ENCODE data around the gene NLRC5.
A peak's percentile ranks its signal among the peaks of the same experiment; 100 is the strongest.
"Not testable (repeated sequence)": the region's sequence is repeated elsewhere in the genome, so short reads cannot be mapped to it uniquely, and the experiment has no call there.

NLRC5 gene

GRCh38 chr16:57107321-57107922, 118.1 kb downstream of the NLRC5 start:
- DNase-seq: no peak

GRCh38 chr16:57108432-57108831, 119.1 kb downstream of the NLRC5 start:
- DNase-seq: no peak

DNA sequence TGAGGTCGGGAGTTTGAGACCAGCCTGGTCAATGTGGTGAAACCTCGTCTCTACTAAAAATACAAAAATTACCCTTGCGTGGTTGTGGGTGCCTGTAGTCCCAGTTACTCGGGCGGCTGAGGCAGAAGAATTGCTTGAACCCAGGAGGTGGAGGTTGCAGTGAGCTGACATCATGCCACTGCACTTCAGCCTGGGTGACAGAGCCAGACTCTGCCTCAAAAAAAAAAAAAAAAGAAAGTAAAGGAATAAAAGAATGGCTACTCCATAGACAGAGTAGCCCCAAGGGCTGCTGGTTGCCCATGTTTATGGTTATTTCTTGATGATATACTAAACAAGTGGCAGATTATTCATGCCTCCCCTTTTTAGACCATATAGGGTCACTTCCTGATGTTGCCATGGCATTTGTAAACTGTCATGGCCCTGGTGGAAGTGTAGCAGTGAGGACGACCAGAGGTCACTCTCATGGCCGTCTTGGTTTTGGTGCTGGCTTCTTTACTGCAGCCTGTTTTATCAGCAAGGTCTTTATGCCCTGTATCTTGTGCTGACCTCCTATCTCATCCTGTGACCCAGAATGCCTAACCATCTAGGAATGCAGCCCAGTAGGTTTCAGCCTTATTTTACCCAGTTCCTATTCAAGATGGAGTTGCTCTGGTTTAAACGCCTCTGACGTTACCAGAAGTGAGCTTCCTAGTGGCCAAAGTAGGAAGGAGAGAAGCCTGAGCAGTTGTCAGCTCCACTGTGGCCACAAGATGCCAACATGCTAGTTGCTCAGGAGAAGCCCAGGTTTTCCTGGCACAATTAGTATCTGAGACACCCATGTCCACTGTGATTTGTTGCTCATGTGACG, 120.1 kb downstream of the NLRC5 start:
- DNase-seq: not testable (repeated sequence)

DNA sequence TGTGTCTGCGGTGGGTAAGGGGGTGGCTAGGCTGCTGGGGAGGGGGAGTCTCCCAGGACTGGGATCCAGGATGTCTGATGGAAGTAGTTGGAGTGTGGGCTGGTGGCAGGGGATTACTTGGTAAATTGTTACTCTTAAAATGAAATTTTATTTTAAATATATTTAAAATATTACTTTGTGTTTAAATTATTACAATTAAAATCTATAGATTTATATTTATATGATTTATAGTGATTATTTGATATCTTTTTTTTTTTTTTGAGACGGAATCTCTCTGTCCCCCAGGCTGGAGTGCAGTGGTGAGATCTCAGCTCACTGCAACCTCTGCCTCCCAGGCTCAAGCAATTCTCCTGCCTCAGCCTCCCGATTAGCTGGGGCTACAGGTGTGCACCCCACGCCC, 121.6 kb downstream of the NLRC5 start:
- DNase-seq: no peak

- no peak for DNase-seq
Observed at GRCh38 chr16:57111420-57111819, 122.1 kb downstream of the NLRC5 start.

DNA sequence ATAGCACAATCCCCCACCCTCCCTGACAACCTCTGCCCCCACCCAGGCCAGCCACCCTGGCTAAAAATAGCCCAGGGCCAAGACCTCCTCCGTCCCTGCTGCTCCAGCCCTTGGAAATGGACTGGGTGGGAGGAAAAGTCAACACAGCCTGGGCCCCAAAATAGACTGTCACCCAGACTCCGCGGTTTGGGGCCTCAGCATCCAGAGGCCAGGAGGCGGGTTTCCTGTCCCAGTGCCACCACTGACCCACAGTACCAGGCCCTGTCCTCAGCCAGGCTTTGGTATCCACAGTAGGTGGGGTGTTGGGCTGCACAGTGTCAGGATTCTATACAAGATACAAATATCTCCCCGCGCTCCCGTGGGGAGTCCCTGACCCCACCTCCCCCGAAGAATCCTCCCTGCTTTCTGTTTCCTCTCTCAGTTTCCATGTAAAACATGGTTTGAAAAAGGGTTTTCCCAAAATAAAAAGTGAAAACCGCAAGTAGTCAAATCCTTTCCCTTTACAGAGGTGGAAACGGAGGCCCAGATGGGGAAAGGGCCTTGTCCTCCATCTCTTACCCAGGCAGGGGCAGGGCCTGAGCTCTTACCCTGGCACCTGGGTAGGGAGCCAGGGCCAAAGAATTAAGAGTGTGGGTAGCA, 123.2 kb downstream of the NLRC5 start:
- no peak for DNase-seq

- DNase-seq: no peak
Observed at GRCh38 chr16:57113042-57113453, 123.7 kb downstream of the NLRC5 start.

DNA sequence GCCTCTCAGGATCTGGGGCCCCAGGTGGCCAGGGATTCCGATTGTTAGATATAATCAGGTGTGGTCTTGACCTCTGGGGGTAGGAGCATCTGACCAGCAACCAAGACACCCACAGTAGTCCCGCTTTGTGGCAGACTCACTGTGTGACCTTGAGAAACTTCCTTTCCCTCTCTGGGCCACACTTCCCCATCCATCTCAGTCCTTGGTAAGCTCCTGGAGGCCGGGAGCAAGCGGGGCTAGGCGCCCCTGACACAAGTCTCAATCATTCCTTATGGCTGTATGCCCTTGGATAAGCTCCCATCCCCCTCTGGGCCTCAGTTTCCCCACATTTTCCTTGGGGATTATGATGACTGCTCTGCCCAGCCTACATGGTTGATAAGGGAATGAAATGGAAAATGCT, 124.3 kb downstream of the NLRC5 start:
- no peak for DNase-seq

DNA sequence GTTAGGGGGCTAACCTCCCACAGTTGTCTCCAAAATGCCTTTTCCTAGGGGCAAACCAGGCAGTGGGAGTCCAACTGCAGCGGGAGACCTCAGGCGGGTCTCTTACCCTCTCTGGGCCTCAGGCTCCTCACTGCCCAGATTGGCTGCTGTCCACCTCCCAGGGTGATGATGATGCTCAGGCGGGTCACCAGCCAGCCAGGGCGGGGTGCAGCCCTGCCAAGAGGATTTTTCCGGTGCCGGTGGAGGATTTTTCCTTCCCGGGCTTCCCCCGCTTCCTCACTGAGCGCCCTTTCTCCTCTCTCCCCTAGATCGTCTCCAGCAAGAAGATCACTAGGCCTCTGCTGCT, 125.8 kb downstream of the NLRC5 start:
- no peak for DNase-seq

DNA sequence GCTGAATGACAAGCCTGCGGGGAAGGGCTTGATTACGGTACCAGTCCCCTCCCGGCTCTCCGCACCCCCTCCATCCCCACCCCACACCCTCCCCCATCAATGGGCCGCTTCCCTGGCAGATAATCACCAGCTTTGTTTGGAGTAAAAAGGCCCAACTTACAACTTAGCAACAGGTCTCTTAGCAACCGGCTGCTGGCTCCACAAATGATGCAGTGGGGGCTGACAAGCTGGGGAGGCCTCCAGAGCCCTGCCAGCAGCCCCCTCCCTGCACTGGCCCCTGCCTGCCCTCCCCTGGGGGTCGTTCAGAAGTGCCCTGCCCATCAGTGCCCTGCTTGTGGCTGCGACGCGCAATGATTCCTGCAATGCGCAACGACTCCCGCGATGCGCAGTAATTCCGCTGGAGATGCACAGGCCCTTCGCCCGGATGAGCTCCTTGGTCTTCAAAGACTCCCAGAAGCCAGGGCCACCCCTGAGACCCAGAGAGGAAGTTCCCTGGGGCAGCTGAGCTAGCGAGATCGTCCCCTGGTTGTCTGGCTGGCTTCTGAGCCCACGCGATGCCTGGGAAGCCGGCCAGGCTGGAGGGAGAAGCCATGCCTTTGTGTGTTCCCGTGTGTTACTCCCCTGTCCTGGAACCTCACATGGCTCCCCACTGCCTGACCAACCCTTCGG, 126.3 kb downstream of the NLRC5 start:
- DNase-seq: no peak

- no peak for DNase-seq
Observed at GRCh38 chr16:57118461-57119084, 129.2 kb downstream of the NLRC5 start.

GRCh38 chr16:57123216-57123973, 134.0 kb downstream of the NLRC5 start:
- no peak for DNase-seq

GRCh38 chr16:57123974-57124674, 134.8 kb downstream of the NLRC5 start:
- no peak for DNase-seq

GRCh38 chr16:57125376-57125775, 136.0 kb downstream of the NLRC5 start:
- no peak for DNase-seq

DNA sequence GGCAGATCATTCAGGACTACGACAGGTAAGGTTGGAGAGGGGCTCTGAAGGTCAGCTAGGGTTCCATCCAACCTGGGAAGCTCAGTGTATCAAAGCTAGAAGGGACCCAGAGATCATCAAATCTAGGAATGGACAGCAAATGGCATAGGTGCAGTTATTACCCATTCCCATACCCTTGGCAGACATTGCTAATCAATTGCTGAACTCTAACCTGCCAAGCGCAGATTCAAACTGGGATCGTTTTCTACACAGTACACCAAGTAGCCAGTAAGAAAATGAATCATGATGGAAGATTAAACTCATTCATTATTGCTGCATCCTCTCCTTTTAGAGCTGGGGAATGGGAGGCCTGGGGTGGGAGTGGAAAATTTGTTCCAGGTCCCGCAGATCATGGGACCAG, 136.6 kb downstream of the NLRC5 start:
- no peak for DNase-seq

- DNase-seq: no peak
Observed at GRCh38 chr16:57126411-57126810, 137.1 kb downstream of the NLRC5 start.

DNA sequence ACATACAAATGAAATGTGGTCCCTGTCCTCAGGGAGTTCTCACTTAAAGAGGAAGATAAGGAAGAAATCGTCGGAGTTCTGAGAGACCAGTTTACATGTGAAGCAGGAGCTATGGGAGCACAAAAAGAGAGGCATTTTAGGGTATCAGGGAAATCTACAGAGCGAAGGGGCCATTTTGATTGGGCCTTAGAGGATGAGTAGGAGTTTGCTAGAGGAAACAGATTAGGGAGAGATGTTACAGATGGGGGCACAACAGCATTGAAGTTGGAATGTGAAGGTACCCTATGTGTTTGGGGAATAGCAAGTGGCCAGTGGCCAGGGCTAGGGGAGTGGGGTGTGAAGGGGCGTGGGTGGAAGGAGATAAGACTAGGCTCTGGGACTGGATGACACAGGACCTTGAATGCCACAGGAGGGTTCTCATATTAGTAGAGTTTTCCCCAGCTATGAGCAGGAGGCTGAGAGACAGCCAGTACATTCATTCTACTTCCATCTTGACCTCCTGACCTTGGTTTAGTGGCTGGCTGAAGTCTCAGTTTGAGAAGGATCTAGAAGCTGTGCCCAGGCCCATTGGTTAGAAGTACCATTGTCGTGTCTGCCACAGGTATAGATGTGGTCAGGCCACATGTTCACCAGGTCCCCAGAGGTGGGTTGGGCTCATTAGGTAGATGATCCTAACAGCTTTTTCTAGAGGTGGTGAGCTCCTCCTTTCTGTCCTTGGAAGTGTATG, 137.8 kb downstream of the NLRC5 start:
- no peak for DNase-seq

DNA sequence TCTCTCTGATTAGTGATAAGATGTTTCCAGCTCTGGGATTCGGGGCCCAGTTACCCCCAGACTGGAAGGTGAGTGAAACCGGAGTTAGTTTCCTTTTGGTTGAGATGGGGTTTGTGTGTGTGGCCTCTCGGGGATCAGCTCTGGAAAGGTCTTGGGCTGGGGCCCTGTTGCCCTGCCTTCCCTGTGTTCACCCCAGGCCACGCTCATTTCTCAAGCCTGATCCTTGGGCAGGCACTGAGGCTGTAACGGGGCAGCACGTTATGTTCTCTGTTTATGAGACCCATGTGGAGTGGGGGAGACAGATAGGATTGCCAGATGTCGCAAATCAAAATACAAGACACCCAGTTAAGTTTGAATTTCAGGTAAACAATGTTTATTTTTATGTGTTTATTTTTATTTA, 138.5 kb downstream of the NLRC5 start:
- no peak for DNase-seq

GRCh38 chr16:57128771-57129389, 139.5 kb downstream of the NLRC5 start:
- DNase-seq: peak; percentile 55

DNA sequence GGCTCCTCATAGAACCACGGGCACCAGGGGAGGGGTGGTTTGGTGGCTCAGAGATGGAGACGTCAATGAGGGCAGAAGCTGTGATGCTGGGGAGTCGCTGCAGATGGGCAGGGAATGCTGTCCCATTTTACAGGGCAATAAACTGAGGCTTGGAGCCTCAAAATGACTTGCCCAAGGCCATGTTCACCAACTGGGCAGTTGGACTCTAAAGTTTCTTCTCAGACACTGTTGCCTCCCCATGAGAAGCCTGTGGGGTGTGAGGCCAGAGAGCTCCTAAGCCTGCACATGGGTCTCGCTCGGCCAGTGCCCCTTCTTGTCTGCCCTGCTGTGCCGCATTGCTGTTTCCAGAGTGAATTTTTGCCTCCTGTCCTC, 141.6 kb downstream of the NLRC5 start:
- DNase-seq: no peak
